ENCODE data around the gene PRRX2. TPM values are rescaled to one million over a fixed set of nuclear protein-coding genes. Genes with fewer than 3 reads are reported as not detected.

The PRRX2 gene
- total and polyA plus RNA-seq, 4 donors = 0.03 to 0.08 TPM; not detected in 2

GRCh38 chr9:129710169-129710453 lies 44.7 kb downstream of the PRRX2 start:
- no peaks in the 10 kb centered on the region for H3K4me1 ChIP-seq (ENCODE audit: control insufficient read depth in 4 of 4, insufficient read depth in 4 of 4, low read length in 3 of 4)
- no peak for DNase-seq (ENCODE audit: low spot score)
- peaks cover 0 to 3% (median 1%) of the 10 kb centered on the region in 4 donors for H3K27me3 ChIP-seq (ENCODE audit: control insufficient read depth in 4 of 4, insufficient read depth in 4 of 4, low read length in 3 of 4)
- no peak overlapping the region for H3K9ac ChIP-seq (ENCODE audit: low read depth in 1 of 2, low read length in 2 of 2)
- no peak overlapping the region for H3K27ac ChIP-seq (ENCODE audit: low read depth in 1 of 2, low read length in 2 of 2)
- 93% methylated on average over 3 of the region's 3 CpGs for whole genome bisulfite sequencing
- no peak overlapping the region for H3K4me3 ChIP-seq (ENCODE audit: low read depth in 1 of 3, low read length in 3 of 3)
- TF ChIP-seq RAD21 (IDR thresholded peaks at IDR 0.05) (no peak), FOXA2 (IDR thresholded peaks at IDR 0.05) (no peak), EGR1 (IDR thresholded peaks at IDR 0.05; ENCODE audit: low read depth in 2 of 2) (no peak), CTCF (IDR thresholded peaks at IDR 0.05; ENCODE audit: low read depth, low read length, missing input control) (no peak), TAF1 (conservative IDR thresholded peaks at IDR 0.05) (no peak), MAX (IDR thresholded peaks at IDR 0.05) (no peak), SP1 (IDR thresholded peaks at IDR 0.05) (no peak), GABPA (IDR thresholded peaks at IDR 0.05 in 1 of 2, conservative IDR thresholded peaks at IDR 0.05 in 1 of 2) (no peak), HNF4G (IDR thresholded peaks at IDR 0.05) (no peak), JUND (IDR thresholded peaks at IDR 0.05) (no peak), YY1 (IDR thresholded peaks at IDR 0.05) (no peak), FOXA1 (IDR thresholded peaks at IDR 0.05) (no peak), HNF4A (conservative IDR thresholded peaks at IDR 0.05) (no peak), RXRA (IDR thresholded peaks at IDR 0.05) (no peak), NR2F2 (IDR thresholded peaks at IDR 0.05) (no peak), REST (IDR thresholded peaks at IDR 0.05) (no peak)
- TF ChIP-seq, protein P1, sequence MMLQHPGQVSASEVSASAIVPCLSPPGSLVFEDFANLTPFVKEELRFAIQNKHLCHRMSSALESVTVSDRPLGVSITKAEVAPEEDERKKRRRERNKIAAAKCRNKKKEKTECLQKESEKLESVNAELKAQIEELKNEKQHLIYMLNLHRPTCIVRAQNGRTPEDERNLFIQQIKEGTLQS (IDR thresholded peaks at IDR 0.05) = no peak
- TF ChIP-seq, protein P2, sequence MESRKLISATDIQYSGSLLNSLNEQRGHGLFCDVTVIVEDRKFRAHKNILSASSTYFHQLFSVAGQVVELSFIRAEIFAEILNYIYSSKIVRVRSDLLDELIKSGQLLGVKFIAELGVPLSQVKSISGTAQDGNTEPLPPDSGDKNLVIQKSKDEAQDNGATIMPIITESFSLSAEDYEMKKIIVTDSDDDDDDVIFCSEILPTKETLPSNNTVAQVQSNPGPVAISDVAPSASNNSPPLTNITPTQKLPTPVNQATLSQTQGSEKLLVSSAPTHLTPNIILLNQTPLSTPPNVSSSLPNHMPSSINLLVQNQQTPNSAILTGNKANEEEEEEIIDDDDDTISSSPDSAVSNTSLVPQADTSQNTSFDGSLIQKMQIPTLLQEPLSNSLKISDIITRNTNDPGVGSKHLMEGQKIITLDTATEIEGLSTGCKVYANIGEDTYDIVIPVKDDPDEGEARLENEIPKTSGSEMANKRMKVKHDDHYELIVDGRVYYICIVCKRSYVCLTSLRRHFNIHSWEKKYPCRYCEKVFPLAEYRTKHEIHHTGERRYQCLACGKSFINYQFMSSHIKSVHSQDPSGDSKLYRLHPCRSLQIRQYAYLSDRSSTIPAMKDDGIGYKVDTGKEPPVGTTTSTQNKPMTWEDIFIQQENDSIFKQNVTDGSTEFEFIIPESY (IDR thresholded peaks at IDR 0.05) = no peak
- H3K9me3 ChIP-seq (ENCODE audit: control insufficient read depth in 4 of 4, low read length in 3 of 4) = no peaks in the 10 kb centered on the region
- H3K36me3 ChIP-seq (ENCODE audit: control insufficient read depth in 4 of 4, insufficient read depth in 3 of 4, low read depth in 1 of 4, low read length in 3 of 4) = no peaks in the 10 kb centered on the region

All from liver (tissue), 9 donors.